A549 (cell line): ENCODE measurements around the gene ROBO3.

Experiments used
- CBX8 ChIP-seq: fragments of 200-600 bp; sonication (generic); IDR thresholded peaks from 2 replicates; pipeline ENCODE4 v1.6.1; 2016
- CHD2 ChIP-seq: fragments of 150-350 bp; IDR thresholded peaks from 2 replicates; pipeline ENCODE4 v1.6.1; 2014; ENCODE audit warnings: low read length; ENCODE audit not compliant: partially characterized antibody
- CTCF ChIP-seq: fragments of >200 bp; sonication (Bioruptor Twin); formaldehyde crosslinking; IDR thresholded peaks from 3 replicates; pipeline ENCODE4 v1.5.1; 2016
- NR3C1 ChIP-seq: fragments of >200 bp; sonication (Bioruptor Twin); formaldehyde crosslinking; IDR thresholded peaks from 3 replicates; pipeline ENCODE4 v1.6.1; 2017
- POLR2A ChIP-seq: IDR thresholded peaks from 2 replicates; pipeline ENCODE4 v1.6.1; 2012; ENCODE audit warnings: mild to moderate bottlenecking, low read length
- TF ChIP-seq, protein P1 (sequence below): IDR thresholded peaks from 2 replicates; pipeline ENCODE4 v1.6.1; 2012; ENCODE audit warnings: low read depth, borderline replicate concordance

GRCh38 chr11:124893781-124894401 is 28.7 kb downstream of the ROBO3 start:
- no peak for TF ChIP-seq POLR2A
- TF ChIP-seq CTCF = no peak
- TF ChIP-seq CHD2 = no peak
- no peak for TF ChIP-seq NR3C1
- no peak for TF ChIP-seq CBX8
- TF ChIP-seq, protein P1, sequence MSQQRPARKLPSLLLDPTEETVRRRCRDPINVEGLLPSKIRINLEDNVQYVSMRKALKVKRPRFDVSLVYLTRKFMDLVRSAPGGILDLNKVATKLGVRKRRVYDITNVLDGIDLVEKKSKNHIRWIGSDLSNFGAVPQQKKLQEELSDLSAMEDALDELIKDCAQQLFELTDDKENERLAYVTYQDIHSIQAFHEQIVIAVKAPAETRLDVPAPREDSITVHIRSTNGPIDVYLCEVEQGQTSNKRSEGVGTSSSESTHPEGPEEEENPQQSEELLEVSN = no peak
